HUES6 (cell line): ENCODE measurements around the gene KHK.

Experiments
- H3K27ac ChIP-seq: 2 replicates; pipeline ENCODE4 v1.7.0; 2013; ENCODE audit warnings: low read depth, mild to moderate bottlenecking, low read length, inconsistent platforms
- H3K27me3 ChIP-seq: 2 replicates; pipeline ENCODE4 v1.6.1; 2013; ENCODE audit warnings: low read length; ENCODE audit not compliant: control insufficient read depth, insufficient read depth
- H3K36me3 ChIP-seq: 2 replicates; pipeline ENCODE4 v1.6.1; 2013; ENCODE audit warnings: low read length; ENCODE audit not compliant: control insufficient read depth, insufficient read depth
- H3K4me1 ChIP-seq: 2 replicates; pipeline ENCODE4 v1.6.1; 2013; ENCODE audit warnings: low read length; ENCODE audit not compliant: control insufficient read depth, insufficient read depth
- H3K4me3 ChIP-seq: 2 replicates; pipeline ENCODE4 v1.5.1; 2013; ENCODE audit warnings: low read depth, low read length
- H3K9ac ChIP-seq: one replicate; pipeline ENCODE4 v1.6.1; 2013; ENCODE audit warnings: mild to moderate bottlenecking, low read length
- H3K9me3 ChIP-seq: 2 replicates; pipeline ENCODE4 v1.6.1; 2013; ENCODE audit warnings: low read depth, low read length; ENCODE audit not compliant: control insufficient read depth, insufficient read depth

The KHK gene

DNA sequence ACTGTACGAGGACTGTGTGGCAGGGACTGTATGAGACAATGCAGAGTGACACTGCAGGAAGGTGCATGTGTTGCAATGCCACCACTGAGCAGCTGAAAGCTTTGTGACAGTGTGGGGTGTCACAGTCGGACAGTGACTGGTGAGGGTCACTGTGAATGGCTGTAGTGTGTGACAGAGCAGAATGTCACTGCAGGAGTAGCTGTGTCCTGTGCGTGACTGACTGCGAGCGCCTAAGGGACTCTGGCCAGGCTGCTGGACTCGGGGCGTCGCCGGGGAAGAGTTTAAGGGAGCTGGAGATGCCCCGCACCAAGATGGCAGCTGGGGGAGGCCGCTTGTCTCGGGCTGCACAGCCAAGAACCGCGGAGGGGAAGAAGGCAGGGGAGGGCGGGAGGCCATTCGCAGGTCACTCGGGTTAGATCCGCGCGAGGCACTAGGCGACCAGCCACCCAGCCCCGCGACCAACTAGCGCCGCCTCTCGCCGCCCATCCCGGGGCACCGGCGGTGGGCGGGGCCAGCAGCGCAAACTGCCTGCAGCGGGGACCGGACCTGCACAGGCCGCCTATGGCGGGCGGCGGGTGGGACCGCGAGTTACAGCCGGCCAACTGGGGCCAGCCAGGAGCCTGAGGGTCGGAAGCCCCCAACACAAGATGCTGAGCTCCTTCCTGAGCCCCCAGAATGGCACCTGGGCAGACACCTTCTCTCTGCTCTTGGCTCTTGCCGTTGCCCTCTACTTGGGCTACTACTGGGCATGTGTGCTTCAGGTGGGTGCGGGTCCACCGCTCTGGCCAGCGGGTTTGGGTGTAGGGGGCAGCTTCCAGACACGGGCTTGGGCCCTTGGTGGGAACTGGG lies 37.0 kb downstream of the KHK start, which contains the start of gene ABHD1:
TSS of gene ABHD1 (plus strand) at position 514 of the 849 bp plus-strand sequence. CDS start at position 648, 134 bp downstream.
- peaks cover 61% of the 10 kb centered on the region for H3K27me3 ChIP-seq
- H3K4me3 ChIP-seq, result peak within 1 kb of the TSS; percentile 70
- no peak within 1 kb of the TSS for H3K27ac ChIP-seq
- H3K9ac ChIP-seq, result peak within 1 kb of the TSS; percentile 45
- peaks cover 10% of the 10 kb centered on the region for H3K4me1 ChIP-seq
- no peaks in the 10 kb centered on the region for H3K36me3 ChIP-seq
- no peaks in the 10 kb centered on the region for H3K9me3 ChIP-seq

DNA sequence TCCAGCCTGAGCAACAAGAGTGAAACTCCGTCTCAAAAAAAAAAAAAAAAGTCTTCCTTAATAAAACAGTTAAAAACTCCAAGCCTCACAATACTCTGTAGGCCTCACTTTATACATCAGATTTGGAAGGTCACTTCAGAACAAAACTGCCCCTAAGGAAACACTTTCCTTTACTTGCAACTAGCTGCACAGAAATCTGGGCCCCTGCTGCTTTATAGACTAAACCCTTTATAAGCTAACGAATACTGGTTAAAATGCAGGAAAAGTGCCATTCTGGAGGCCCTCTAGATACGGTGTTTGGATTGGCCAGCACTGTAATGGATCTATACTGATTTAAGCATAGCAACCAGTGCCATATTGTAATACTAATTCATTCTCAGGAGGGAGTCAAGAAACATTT lies 38.5 kb downstream of the KHK start:
- no peak overlapping the region for H3K27ac ChIP-seq
- peaks cover 8% of the 10 kb centered on the region for H3K36me3 ChIP-seq
- H3K27me3 ChIP-seq, result peaks cover 46% of the 10 kb centered on the region
- H3K9ac ChIP-seq, result no peak overlapping the region
- no peaks in the 10 kb centered on the region for H3K9me3 ChIP-seq
- peaks cover 9% of the 10 kb centered on the region for H3K4me1 ChIP-seq
- no peak overlapping the region for H3K4me3 ChIP-seq

DNA sequence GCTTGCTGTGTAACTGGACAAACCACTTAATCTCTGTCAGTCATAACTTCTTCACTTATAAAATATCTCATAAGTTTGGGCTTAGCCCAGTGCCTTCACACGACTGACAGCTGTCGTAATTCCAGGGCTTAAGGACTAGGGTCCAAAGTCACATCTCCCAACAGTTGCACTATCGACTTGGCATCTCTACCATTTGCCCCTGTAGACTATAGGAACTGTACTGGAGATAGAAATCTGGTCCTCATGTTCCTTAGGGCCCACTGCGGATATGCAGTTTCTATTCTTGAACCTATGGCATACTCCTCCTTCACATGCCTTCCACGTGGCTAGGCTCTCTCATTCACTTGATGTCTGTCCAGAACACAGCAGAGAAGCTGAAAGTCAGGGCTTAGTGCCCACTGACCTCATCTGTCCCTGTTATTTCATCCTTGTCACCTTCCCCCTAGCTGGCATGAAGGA lies 39.7 kb downstream of the KHK start:
- H3K27ac ChIP-seq, result no peak overlapping the region
- H3K4me1 ChIP-seq, result peaks cover 9% of the 10 kb centered on the region
- peaks cover 34% of the 10 kb centered on the region for H3K27me3 ChIP-seq
- H3K9me3 ChIP-seq, result no peaks in the 10 kb centered on the region
- no peak overlapping the region for H3K4me3 ChIP-seq
- no peak overlapping the region for H3K9ac ChIP-seq
- H3K36me3 ChIP-seq, result peaks cover 20% of the 10 kb centered on the region

DNA sequence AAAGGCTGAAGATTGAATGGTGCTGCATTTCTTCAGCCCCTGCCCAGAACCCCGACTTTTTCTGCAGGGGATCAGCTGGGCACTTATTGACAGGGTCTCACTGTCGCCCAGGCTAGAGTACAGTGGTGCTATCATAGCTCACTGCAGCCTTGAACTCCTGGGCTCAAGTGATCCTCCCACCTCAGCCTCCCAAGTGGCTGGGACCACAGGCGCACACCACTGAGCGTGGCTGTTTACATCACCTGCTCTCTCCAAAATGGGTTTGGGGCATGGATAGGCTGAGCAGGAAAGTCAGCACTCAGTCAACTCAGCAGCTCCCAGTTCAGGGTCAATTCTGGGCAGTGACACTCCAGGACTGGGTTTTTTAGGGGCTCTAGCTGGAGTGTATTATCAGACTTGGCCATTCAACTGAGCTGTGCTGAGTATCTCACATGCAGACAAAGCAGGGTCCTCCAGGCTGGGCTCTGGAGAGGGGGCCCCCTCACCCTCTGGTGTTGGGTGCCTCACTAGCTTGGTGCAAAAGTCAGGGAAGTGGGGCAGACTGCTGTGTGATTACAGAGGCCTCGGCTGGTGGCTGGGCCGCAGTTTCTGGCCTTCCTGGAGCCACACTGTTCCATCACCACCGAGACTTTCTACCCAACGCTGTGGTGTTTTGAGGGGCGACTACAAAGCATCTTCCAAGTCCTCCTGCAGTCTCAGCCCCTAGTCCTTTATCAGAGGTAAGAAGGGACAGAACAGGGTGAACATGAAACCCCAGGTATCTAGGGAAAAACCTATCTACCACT lies 41.5 kb downstream of the KHK start:
- H3K27ac ChIP-seq, result no peak overlapping the region
- peaks cover 16% of the 10 kb centered on the region for H3K27me3 ChIP-seq
- no peak overlapping the region for H3K4me3 ChIP-seq
- no peaks in the 10 kb centered on the region for H3K9me3 ChIP-seq
- H3K36me3 ChIP-seq, result peaks cover 37% of the 10 kb centered on the region
- H3K4me1 ChIP-seq, result peaks cover 8% of the 10 kb centered on the region
- no peak overlapping the region for H3K9ac ChIP-seq

DNA sequence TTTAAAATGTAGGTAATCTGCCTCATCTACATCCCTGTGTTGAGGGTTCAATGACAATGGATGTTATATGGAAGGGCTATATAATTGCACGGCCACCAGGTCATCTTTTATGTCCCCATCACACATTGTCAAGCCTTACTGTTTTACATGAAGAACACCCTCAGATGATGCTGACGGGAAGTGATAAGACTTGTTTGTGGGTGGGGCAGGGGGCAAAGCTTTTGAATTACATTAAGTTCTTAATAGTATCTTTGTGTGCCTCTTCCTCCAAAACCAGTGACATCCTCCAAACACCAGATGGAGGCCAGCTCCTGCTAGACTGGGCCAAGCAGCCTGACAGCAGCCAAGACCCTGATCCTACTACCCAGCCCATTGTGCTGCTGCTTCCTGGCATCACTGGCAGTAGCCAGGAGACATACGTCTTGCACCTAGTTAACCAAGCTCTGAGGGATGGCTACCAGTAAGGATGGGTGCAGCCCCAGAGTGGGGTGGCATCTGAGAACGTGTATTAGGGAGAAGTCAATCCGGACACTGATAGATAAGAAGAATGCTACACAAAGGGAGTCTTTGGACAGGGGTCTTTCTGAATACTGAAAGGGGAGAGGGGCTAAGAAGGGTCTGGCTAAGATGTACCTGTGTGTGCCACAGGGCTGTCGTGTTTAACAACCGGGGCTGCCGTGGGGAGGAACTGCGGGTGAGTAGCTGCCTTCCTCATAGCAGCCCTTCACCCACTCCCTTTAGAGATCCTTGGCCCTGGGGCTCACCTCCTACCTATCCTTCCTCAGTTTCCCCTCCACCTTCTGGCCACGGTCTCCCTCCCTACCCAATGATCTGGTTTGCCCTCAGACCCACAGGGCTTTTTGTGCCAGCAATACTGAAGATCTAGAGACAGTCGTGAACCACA lies 42.3 kb downstream of the KHK start:
- Histone ChIP-seq H3K9me3 (no peaks in the 10 kb centered on the region), H3K4me3 (no peak overlapping the region), H3K4me1 (peaks cover 9% of the 10 kb centered on the region), H3K9ac (no peak overlapping the region), H3K27ac (no peak overlapping the region), H3K27me3 (peaks cover 7% of the 10 kb centered on the region), H3K36me3 (peaks cover 37% of the 10 kb centered on the region)

DNA sequence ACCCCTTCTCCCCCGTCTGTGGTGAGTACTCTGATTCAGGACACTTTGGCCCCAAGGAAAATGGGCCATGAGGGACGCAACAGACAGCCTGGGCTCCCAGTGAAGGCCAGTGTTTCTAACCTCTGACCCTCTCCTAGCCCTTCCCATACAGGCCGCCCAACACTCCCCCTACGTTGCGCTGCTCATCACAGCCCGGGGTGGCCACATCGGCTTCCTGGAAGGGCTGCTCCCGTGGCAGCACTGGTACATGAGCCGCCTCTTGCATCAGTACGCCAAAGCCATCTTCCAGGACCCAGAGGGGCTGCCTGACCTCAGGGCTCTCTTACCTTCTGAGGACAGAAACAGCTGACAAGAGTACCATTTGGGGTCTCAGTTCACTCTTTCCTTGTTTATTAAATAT lies 43.8 kb downstream of the KHK start:
- peaks cover 37% of the 10 kb centered on the region for H3K36me3 ChIP-seq
- H3K4me1 ChIP-seq, result peaks cover 6% of the 10 kb centered on the region; the same call in 1 of the 2 replicates
- H3K4me3 ChIP-seq, result no peak overlapping the region
- H3K9ac ChIP-seq, result no peak overlapping the region
- H3K27ac ChIP-seq, result no peak overlapping the region
- H3K27me3 ChIP-seq, result no peaks in the 10 kb centered on the region
- no peaks in the 10 kb centered on the region for H3K9me3 ChIP-seq

DNA sequence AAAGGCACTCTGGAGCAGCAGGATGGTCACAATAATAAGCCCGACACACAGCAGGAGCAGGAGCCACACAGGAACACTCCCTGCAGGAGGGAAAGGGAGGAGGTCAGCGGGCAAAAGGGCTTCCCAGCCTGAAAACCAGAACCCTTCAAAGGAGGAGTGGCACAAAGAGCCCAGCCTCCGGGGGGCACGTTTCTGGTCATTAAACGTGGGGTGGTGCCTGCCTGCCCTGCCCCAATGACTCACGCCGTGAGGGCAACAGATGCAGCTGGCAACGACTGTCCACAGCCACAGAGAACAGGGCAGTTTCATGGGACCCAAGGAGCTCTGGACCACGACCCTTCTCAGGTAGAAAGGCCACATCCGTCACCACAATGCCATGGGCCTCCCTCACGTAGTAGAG lies 44.9 kb downstream of the KHK start:
- H3K27me3 ChIP-seq, result no peaks in the 10 kb centered on the region
- no peak overlapping the region for H3K27ac ChIP-seq
- peaks cover 6% of the 10 kb centered on the region; the same call in 1 of the 2 replicates for H3K4me1 ChIP-seq
- no peak overlapping the region for H3K4me3 ChIP-seq
- H3K9me3 ChIP-seq, result no peaks in the 10 kb centered on the region
- peaks cover 37% of the 10 kb centered on the region for H3K36me3 ChIP-seq
- no peak overlapping the region for H3K9ac ChIP-seq

DNA sequence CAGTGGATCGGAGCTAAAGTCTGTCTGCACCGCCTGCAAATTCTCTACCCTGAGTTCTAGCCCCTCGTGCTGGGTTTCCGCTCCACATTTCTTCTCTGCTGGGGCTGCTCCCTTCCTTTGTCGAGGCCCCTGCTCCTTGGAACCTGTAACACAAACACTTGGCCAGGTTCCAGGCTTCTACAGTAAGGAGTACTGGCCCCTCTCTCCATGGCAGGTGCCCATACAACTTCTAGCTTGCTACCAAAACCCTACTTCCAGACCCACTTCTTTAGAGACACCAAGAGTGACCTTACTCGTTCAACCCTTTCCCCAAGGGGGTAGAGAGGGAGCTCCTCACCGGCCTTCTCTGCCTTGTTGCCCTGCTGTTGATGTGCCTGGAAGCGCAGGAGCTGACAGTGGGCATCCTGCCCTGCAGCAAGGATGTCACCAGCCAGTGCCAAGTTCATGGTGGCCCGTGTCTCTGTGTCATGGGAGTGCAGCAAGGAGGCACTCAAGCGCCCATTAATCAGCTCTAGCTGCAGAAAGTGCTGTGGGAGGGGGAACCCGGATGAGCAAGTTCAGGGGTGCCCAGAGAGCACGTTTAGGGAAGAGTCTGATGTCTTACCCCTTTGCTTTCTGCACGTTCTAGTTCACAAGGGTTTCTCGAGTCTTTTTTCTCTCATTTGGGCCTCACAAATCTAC lies 46.8 kb downstream of the KHK start:
- H3K9me3 ChIP-seq, result no peaks in the 10 kb centered on the region
- peak overlapping the region; percentile 96 for H3K4me3 ChIP-seq
- H3K27me3 ChIP-seq, result peaks cover 3% of the 10 kb centered on the region; the same call in 1 of the 2 replicates
- peaks cover 6% of the 10 kb centered on the region; the same call in 1 of the 2 replicates for H3K4me1 ChIP-seq
- peak overlapping the region; percentile 77 for H3K9ac ChIP-seq
- no peak overlapping the region for H3K27ac ChIP-seq
- H3K36me3 ChIP-seq, result peaks cover 37% of the 10 kb centered on the region

DNA sequence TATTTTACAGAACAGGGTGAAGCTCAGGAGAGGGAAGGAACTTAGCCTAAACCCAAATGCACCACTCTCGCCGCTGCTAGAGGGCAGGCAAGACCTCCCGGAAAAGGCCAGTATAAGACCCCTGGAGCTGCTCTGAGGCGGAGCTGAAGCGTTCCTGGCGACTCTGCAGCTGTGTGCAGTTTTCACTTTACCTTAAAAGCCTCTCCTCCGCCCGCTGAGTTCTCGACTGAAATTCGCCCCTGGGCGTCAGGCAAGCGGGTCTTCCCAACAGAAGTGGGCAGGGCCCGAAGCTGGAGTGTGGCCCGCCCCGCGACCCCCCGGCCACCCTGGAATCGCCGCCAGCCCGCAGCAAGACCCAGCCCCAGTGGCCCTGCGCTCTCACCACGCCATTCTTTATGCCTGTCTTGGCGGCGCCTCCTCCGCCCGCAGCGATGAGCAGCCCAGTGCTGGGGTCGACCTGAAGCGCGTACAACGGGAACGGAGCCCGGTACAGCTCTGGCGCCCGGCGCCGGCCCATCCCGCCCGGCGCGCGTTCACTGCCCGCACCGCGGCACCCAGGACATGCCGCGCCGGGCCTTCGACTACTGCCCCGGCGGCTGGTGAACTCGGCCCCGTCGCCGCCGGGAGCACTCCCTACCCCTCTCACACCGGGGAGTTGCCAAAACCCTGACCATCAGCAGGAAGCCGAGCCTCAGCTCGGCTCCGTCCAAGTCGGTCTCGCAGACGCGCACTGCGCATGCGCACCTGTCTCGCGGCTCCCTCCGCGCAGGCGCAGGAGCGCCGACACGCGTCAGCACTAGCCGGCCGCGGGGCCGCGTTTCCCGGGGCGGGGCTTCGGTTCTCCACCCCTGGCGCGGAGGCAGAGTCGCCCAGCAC lies 47.6 kb downstream of the KHK start, which contains the start of gene PREB:
TSS of gene PREB (minus strand) at position 732 of the 876 bp plus-strand sequence. CDS start at position 517, 215 bp downstream.
- peaks cover 37% of the 10 kb centered on the region for H3K36me3 ChIP-seq
- peak within 1 kb of the TSS; percentile 96 for H3K4me3 ChIP-seq
- peak within 1 kb of the TSS; percentile 59; the same call in 1 of the 2 replicates for H3K27ac ChIP-seq
- H3K9ac ChIP-seq, result peak within 1 kb of the TSS; percentile 77
- no peaks in the 10 kb centered on the region for H3K9me3 ChIP-seq
- peaks cover 3% of the 10 kb centered on the region; the same call in 1 of the 2 replicates for H3K27me3 ChIP-seq
- peaks cover 6% of the 10 kb centered on the region; the same call in 1 of the 2 replicates for H3K4me1 ChIP-seq
